DMS 273 treated with DMSO at 0.1 percent for 48 hours (cell line): ENCODE measurements around the gene PSMD5.

Experiments
- DNase-seq: peaks from one replicate; lab custom pipeline; 2025; lab: John Stamatoyannopoulos, UW

PSMD5 gene

GRCh38 chr9:120875195-120875565 is 32.5 kb upstream of the PSMD5 start:
- no peak for DNase-seq

GRCh38 chr9:120874226-120875194 is 31.8 kb upstream of the PSMD5 start:
- no peak for DNase-seq

- DNase-seq, result no peak
These were observed 30.8 kb upstream of the PSMD5 start for GRCh38 chr9:120873512-120873911.

GRCh38 chr9:120872791-120873502 is 30.2 kb upstream of the PSMD5 start:
- DNase-seq, result no peak

GRCh38 chr9:120870206-120870605 is 27.5 kb upstream of the PSMD5 start:
- no peak for DNase-seq

- DNase-seq, result no peak
These were observed 27.0 kb upstream of the PSMD5 start for GRCh38 chr9:120869726-120870125.

GRCh38 chr9:120869360-120869687 is 26.6 kb upstream of the PSMD5 start:
- DNase-seq, result no peak

GRCh38 chr9:120868676-120869359 is 26.1 kb upstream of the PSMD5 start:
- DNase-seq, result no peak

- DNase-seq, result no peak
These were observed 25.6 kb upstream of the PSMD5 start for GRCh38 chr9:120868339-120868675.

GRCh38 chr9:120867676-120868338 is 25.1 kb upstream of the PSMD5 start:
- DNase-seq, result no peak

GRCh38 chr9:120866651-120867050 is 23.9 kb upstream of the PSMD5 start:
- no peak for DNase-seq

GRCh38 chr9:120865809-120866208 is 23.1 kb upstream of the PSMD5 start:
- DNase-seq, result no peak

GRCh38 chr9:120865176-120865575 is 22.5 kb upstream of the PSMD5 start:
- no peak for DNase-seq

GRCh38 chr9:120864719-120865118 is 22.0 kb upstream of the PSMD5 start:
- DNase-seq, result no peak

GRCh38 chr9:120863833-120864232 is 21.1 kb upstream of the PSMD5 start:
- no peak for DNase-seq

GRCh38 chr9:120862452-120862851 is 19.7 kb upstream of the PSMD5 start:
- DNase-seq, result no peak

- DNase-seq, result no peak
These were observed 19.2 kb upstream of the PSMD5 start for GRCh38 chr9:120861935-120862334.

- DNase-seq, result no peak
These were observed 17.4 kb upstream of the PSMD5 start for GRCh38 chr9:120860083-120860482.

GRCh38 chr9:120859361-120859760 is 16.6 kb upstream of the PSMD5 start:
- no peak for DNase-seq

GRCh38 chr9:120857902-120858301 is 15.2 kb upstream of the PSMD5 start:
- DNase-seq, result no peak

- no peak for DNase-seq
These were observed 14.8 kb upstream of the PSMD5 start for GRCh38 chr9:120857481-120857880.

- DNase-seq, result peak; percentile 62
These were observed 14.0 kb upstream of the PSMD5 start for GRCh38 chr9:120856700-120857099.
